Activated T-cell treated with anti-CD3 and anti-CD28 coated beads, Interleukin-2, amount 50 U/mL, for 4 hours (primary cell): ENCODE results near the gene BGLAP. TPM values are rescaled to one million over a fixed set of nuclear protein-coding genes. Genes with fewer than 3 reads are reported as not detected.

Experiments
- ATAC-seq, 2 donors: fragments of 200-7000 bp; cut with Tn5 transposase; one replicate each; pipeline ENCODE4 v1.10.0; 2021
- DNase-seq: peaks from one replicate; pipeline ENCODE4 v3.0.0-alpha.2; 2020
- H3K27me3 Mint-ChIP-seq: one replicate; pipeline ENCODE4 v1.8.0; 2021; ENCODE audit warnings: low read depth, mixed read lengths
- H3K36me3 Mint-ChIP-seq: one replicate; pipeline ENCODE4 v1.8.0; 2022; ENCODE audit warnings: mixed read lengths; ENCODE audit not compliant: insufficient read depth
- H3K4me1 Mint-ChIP-seq: one replicate; pipeline ENCODE4 v1.8.0; 2021; ENCODE audit warnings: low read depth, mixed read lengths
- H3K4me3 Mint-ChIP-seq: one replicate; pipeline ENCODE4 v1.8.0; 2021; ENCODE audit warnings: mild to moderate bottlenecking, moderate library complexity, mixed read lengths
- H3K9me3 Mint-ChIP-seq: one replicate; pipeline ENCODE4 v1.8.0; 2021; ENCODE audit warnings: mixed read lengths
- total RNA-seq, 3 donors: library from RNA; stranded (reverse); gene quantifications; one replicate each; pipeline ENCODE4 v1.2.1, GENCODE V29; 2021

Gene BGLAP
- total RNA-seq, 3 donors from 2014 or later: 2.0 to 2.5 (median 2.4) TPM

DNA sequence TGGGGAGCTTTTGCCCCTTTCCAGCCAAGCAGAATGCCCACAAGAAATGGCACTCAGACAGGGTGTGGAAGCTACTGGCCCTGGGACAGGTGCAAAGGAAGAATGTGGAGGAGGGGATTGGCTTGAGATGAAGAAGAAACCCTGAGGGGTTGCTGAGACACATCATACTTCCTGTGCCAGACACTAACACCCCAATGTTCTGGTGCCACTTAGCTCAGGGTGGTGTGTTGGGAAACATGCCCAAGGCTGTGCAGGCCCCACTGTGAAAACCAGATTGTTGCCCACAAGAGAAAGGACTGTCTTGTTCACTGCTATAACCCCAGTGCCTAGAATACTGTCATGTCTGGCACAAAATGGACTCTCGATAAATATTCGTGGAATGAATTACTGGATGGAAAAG is 15.7 kb downstream of the BGLAP start:
- Mint-ChIP-seq H3K27me3 (no peaks in the 10 kb centered on the region), H3K4me1 (peaks cover 2% of the 10 kb centered on the region), H3K4me3 (no peak overlapping the region), H3K9me3 (no peaks in the 10 kb centered on the region), H3K36me3 (peaks cover 49% of the 10 kb centered on the region)
- ATAC-seq: no peak
- no peak for DNase-seq

DNA sequence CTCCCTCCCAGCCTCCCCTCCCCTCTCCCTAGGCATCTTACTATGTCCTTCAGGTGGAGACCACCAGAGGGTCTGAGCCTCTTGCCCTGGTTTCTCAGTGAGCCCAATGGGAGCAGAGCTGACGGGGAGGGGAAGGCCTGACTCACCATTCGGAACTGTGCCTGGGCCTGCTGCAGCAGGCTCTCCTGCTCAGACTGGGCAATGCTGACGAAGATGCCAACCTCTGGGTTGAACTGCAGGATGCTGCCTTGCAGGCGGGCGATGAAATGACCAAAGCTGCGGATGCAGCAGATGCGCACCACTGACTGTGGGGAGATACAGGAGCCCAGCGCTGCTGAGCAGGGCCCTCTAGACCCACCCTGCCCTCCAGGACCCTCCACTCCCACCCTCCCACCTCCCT is 16.9 kb downstream of the BGLAP start:
- peaks cover 2% of the 10 kb centered on the region for H3K4me1 Mint-ChIP-seq
- H3K27me3 Mint-ChIP-seq: no peaks in the 10 kb centered on the region
- H3K36me3 Mint-ChIP-seq: peaks cover 49% of the 10 kb centered on the region
- H3K4me3 Mint-ChIP-seq: no peak overlapping the region
- ATAC-seq (no peak), DNase-seq (no peak)
- no peaks in the 10 kb centered on the region for H3K9me3 Mint-ChIP-seq

DNA sequence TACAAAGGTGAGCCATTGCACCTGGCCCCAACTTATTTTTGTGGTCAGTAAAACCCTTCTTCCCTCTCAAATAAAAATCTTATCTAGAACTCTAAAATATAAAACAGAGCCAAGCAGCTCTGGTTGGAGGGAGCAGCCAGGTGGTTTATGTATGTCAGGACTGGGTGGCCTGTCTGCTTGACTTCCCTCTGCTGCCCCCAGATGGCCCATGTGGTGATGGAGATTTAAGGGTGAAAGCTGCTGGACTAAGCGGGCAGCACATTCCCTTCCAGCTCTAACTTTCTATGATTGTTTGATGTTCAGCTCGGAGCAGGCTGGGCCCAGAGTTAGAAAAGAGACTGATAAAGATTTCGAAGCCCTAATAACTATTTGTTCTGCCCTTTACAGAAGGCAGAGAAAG is 17.8 kb downstream of the BGLAP start:
- no peak for DNase-seq
- Mint-ChIP-seq H3K9me3 (no peaks in the 10 kb centered on the region), H3K36me3 (peaks cover 51% of the 10 kb centered on the region), H3K4me3 (no peak overlapping the region), H3K27me3 (no peaks in the 10 kb centered on the region), H3K4me1 (peaks cover 2% of the 10 kb centered on the region)
- no peak for ATAC-seq

DNA sequence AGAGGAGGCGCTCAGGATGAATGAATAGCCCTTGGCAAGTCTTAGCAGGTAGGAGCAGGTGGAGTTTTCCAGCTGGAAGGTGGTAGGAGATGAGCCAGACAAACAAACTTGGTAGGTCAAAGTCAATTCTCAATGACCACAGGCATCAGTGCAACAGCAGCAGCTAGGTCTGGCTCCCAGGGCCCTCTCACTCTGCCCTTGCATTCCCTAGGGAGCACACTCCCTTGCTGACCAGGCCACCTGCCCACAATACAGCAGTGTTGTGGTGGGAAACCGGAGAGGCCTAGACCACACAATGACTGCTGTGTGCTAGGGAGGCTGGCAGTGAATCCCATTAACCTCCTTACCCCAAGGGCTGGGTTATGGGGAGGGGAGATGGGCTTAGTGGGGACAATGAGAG is 18.9 kb downstream of the BGLAP start:
- H3K36me3 Mint-ChIP-seq: peaks cover 56% of the 10 kb centered on the region
- no peaks in the 10 kb centered on the region for H3K27me3 Mint-ChIP-seq
- DNase-seq (no peak), ATAC-seq (no peak)
- H3K9me3 Mint-ChIP-seq: no peaks in the 10 kb centered on the region
- H3K4me3 Mint-ChIP-seq: no peak overlapping the region
- peaks cover 2% of the 10 kb centered on the region for H3K4me1 Mint-ChIP-seq

DNA sequence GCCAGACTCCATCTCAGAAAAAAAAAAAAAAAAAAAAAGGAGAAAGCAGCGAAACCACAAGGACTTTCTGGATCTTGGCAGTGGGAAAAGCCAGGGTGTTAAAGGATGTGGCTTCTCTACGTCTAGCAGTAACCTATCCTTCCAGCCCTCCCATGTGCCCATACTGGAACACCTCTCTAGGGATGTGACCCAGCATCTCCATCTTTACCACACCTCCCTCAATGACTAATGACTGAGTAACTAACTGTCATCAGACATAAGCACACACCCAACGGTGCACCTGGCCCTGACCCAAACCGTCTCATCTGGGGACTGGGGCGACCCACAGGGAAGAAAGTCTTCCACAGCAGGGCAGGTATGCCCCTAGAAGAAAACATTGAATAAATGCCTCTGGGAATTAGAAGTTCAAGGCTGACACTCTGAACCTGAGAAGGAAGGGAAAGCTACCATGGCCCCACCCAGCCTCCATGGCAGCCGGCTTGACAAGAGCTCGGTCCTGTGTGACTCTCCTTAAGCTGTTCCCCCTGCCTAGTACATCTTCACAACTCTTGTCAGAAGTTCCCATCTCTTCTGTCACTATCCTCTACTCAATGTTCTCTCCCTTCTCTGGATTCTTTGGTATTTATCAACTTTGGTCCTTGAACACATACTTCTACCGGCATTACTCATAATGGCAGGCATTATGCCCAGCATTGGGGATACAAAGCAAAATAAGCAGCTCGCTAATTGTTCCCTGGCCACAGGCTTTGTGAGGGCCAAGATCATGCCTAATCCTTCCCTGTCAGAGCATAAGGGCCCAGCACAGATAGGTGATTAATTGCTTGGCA is 20.7 kb downstream of the BGLAP start:
- peak; percentile 85 to 92 for ATAC-seq
- no peak overlapping the region for H3K4me3 Mint-ChIP-seq
- H3K36me3 Mint-ChIP-seq: peaks cover 63% of the 10 kb centered on the region
- H3K4me1 Mint-ChIP-seq: no peaks in the 10 kb centered on the region
- no peak for DNase-seq
- no peaks in the 10 kb centered on the region for H3K27me3 Mint-ChIP-seq
- H3K9me3 Mint-ChIP-seq: no peaks in the 10 kb centered on the region

DNA sequence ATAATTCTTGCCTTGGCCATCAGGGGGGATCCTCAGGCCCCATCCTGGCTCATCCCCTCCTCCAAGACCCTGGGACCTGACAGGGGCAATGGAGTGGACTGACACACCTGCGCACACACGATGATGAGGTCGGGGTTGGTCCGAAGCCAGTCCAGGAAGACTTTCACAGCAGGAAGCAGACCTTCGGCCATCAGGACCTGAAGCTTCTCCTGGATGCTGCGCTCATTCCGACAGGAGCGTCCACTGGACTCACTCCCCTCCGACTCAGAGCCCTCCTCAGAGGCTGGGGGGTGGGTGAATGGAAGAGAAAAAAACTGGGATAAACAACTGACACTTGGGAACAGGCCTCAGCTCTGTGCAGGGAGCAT is 21.3 kb downstream of the BGLAP start:
- H3K36me3 Mint-ChIP-seq: peaks cover 63% of the 10 kb centered on the region
- H3K9me3 Mint-ChIP-seq: no peaks in the 10 kb centered on the region
- H3K4me1 Mint-ChIP-seq: no peaks in the 10 kb centered on the region
- ATAC-seq: no peak
- H3K4me3 Mint-ChIP-seq: no peak overlapping the region
- no peaks in the 10 kb centered on the region for H3K27me3 Mint-ChIP-seq
- no peak for DNase-seq

DNA sequence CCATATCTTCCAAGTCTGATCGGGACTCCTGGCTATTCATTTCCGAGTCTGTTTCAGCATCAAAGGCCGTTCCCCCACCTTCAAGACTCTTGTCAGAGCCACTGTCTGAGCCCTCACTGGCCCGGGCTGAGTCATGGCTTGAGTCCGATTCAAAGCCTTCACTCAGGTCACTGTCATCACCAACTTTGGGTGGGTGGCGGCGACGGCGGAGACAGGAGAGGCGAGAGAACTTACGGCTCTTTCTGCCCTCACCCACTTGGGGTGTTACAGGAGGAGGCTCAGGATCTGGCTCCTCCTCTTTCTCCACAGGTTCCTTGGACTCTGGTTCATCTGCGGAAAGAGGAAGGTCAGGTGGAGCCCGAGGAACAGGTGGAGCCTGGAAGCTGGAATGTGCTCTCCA is 24.1 kb downstream of the BGLAP start:
- DNase-seq: no peak
- Mint-ChIP-seq H3K27me3 (no peaks in the 10 kb centered on the region), H3K36me3 (peaks cover 53% of the 10 kb centered on the region), H3K4me3 (no peak overlapping the region), H3K4me1 (no peaks in the 10 kb centered on the region), H3K9me3 (no peaks in the 10 kb centered on the region)
- no peak for ATAC-seq

DNA sequence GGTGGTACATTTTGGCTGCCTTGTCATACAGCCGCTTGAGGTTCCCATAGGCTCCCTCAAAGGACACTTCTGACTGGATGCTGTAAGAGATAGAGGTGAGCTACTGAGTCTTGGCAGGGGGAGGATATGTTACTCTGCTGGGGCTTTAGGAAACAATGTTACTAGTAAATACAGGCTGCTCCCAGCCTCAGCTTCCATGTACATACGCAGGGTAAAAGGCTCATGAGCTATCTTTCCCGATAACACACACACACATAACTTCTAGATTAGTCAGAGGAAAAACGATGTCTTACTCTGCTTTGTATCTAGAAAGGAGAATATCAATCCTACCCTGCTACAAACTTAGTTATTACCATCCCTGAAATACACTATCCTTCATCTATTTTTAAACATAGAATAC is 26.4 kb downstream of the BGLAP start:
- no peaks in the 10 kb centered on the region for H3K4me1 Mint-ChIP-seq
- no peak overlapping the region for H3K4me3 Mint-ChIP-seq
- ATAC-seq (no peak), DNase-seq (no peak)
- no peaks in the 10 kb centered on the region for H3K9me3 Mint-ChIP-seq
- no peaks in the 10 kb centered on the region for H3K27me3 Mint-ChIP-seq
- peaks cover 53% of the 10 kb centered on the region for H3K36me3 Mint-ChIP-seq

DNA sequence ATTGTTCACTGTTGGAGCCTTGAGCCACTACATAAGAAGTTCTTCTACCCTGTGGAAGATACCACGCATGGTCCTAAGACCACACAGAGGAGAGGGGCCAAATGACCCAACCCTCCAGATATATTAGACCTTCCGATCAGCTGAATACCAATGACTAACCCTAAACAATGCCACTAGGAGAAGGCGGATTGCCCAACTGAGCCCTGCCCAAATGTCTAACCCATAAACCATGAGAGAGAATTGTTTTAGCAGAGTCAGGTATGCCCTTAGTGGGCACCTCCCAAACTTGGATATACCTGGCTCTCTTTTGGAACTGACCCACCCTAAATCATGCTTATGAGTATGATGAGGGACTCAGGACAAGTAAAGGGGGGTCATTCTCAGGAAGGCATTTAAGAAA is 28.3 kb downstream of the BGLAP start:
- H3K4me3 Mint-ChIP-seq: no peak overlapping the region
- ATAC-seq (no peak), DNase-seq (no peak)
- H3K27me3 Mint-ChIP-seq: no peaks in the 10 kb centered on the region
- H3K9me3 Mint-ChIP-seq: no peaks in the 10 kb centered on the region
- H3K4me1 Mint-ChIP-seq: no peaks in the 10 kb centered on the region
- peaks cover 57% of the 10 kb centered on the region for H3K36me3 Mint-ChIP-seq

DNA sequence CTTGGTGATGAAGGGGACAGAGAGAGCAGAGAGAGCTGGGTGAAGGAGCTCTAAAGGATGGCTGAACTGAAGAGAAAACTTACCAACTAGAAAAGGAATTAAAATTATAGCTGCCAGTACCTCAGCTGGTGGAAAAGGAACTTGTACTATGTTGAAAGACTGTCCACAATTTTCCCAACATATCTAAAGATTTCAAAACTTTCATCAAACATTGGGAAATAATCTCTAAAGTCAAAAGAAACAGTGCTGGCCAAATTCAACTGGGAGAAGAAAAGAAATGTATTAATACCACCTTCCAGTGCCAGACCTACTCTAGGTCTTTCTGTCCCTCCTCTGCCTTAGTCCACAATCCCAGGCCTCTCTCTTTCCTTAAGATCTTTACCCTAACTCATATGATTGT is 34.5 kb downstream of the BGLAP start:
- H3K36me3 Mint-ChIP-seq: peaks cover 59% of the 10 kb centered on the region
- H3K4me1 Mint-ChIP-seq: peaks cover 16% of the 10 kb centered on the region
- no peaks in the 10 kb centered on the region for H3K9me3 Mint-ChIP-seq
- DNase-seq (no peak), ATAC-seq (no peak)
- H3K4me3 Mint-ChIP-seq: no peak overlapping the region
- no peaks in the 10 kb centered on the region for H3K27me3 Mint-ChIP-seq

DNA sequence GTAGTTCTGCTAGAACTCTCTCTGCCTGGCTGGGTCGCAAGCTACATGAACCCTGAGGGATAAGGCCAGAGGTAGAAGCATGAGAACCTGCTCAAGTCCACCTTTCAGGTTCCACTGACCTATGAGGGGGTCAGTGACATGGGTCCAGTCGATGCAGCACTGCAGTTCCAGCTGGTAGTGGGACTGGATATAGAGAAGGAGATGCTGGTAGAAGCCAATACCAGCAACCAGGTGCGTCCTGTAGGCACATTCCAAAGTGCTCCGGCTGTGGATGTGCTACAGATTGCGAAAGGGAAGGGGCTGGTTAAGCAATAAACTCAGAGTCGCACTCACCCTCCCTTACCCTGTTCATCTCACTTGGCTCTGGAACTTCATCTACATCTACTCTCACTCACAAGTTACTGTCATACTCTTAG is 35.0 kb downstream of the BGLAP start:
- Mint-ChIP-seq H3K36me3 (peaks cover 56% of the 10 kb centered on the region), H3K9me3 (no peaks in the 10 kb centered on the region), H3K4me3 (no peak overlapping the region), H3K4me1 (peaks cover 19% of the 10 kb centered on the region), H3K27me3 (no peaks in the 10 kb centered on the region)
- DNase-seq (no peak), ATAC-seq (no peak)

DNA sequence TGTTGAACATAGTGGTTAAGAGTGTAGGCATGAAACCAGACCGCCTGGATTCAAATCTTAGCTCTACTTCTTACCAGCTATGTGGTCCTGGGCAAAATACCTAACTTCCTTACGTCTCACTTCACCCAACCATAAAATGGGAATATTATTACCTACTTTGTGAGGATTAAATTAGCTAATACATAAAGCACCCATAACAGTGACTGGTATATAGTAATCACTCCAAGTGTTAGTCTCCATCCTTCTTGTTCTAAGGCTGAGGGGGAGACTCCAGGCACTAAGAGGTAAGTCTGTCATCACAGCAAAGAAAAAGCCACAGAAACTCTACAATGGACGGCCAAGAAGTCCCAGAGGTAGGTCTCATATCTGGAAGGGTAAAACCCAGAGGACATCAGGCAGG is 37.9 kb downstream of the BGLAP start:
- DNase-seq (no peak), ATAC-seq (no peak)
- Mint-ChIP-seq H3K4me3 (peak overlapping the region; percentile 98), H3K27me3 (no peaks in the 10 kb centered on the region), H3K9me3 (no peaks in the 10 kb centered on the region), H3K36me3 (peaks cover 34% of the 10 kb centered on the region), H3K4me1 (peaks cover 34% of the 10 kb centered on the region)

DNA sequence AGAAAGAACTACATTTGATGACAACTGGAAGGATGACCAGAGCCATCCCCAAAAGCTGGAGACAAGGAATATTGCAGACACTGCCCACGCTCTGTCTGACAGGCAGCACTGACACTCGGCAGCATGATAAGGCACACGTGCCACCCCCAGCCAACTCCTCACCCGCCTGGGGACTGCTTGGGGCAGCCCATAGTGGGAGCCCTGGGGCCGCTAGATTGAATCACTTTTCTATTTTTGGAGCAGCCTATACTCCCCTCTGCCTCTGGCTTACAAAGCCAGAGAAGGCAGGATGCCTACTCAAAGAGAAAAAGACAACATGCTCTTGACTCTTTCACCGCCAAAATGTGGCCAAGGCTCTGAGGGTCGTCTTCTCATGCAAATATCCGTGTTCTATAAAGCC is 39.3 kb downstream of the BGLAP start:
- Mint-ChIP-seq H3K36me3 (peaks cover 25% of the 10 kb centered on the region), H3K4me1 (peaks cover 34% of the 10 kb centered on the region)

DNA sequence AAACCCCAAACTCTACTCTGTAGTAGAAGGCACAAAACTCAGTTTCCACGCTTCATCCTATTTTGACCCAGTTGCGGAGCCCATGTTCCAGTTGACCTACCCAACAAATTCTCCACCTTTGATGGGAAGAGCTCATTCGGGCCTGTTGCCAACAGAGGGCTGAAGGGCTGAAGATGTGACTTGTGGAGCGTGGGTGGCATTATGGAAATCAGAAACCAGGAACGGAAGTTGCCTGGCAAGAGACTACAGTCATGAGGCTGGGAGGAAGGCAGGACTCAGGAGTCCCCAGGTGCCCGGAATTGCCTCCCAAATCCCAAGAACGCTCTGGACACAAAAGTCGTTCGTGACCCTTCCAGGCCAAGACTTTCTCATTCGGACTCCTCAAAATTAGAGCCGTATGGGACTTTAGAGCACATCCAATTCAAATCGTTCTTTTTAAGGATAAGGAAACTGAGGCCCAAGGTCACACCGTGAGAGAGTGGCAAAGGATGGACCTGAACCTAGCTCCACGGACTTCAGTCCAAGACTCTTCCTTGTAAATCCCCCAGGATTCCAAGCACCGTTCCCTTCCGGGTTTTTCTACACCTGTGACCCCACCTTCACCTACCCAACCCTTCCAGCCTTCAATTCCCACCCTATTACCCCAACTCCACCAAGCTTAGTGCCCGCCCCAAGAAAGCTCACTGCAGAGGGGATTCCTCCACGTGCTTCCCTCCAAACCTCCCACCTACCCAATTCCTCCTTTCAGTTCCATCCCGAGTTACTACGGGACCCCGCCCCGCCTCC is 39.9 kb downstream of the BGLAP start:
- DNase-seq (no peak), ATAC-seq (no peak)

More for the DNA sequence above, 39.3 kb downstream of the BGLAP start:
- peak overlapping the region; percentile 98 for H3K4me3 Mint-ChIP-seq
- DNase-seq: peak; percentile 19
- no peaks in the 10 kb centered on the region for H3K9me3 Mint-ChIP-seq
- peak; percentile 50 to 62 for ATAC-seq
- no peaks in the 10 kb centered on the region for H3K27me3 Mint-ChIP-seq

More for the DNA sequence above, 39.9 kb downstream of the BGLAP start:
- H3K9me3 Mint-ChIP-seq: no peaks in the 10 kb centered on the region
- H3K27me3 Mint-ChIP-seq: no peaks in the 10 kb centered on the region
- H3K4me1 Mint-ChIP-seq: peaks cover 34% of the 10 kb centered on the region
- H3K36me3 Mint-ChIP-seq: peaks cover 22% of the 10 kb centered on the region
- H3K4me3 Mint-ChIP-seq: peak overlapping the region; percentile 98
